ENCODE measurements around the gene ADCY1.

ADCY1 gene

DNA sequence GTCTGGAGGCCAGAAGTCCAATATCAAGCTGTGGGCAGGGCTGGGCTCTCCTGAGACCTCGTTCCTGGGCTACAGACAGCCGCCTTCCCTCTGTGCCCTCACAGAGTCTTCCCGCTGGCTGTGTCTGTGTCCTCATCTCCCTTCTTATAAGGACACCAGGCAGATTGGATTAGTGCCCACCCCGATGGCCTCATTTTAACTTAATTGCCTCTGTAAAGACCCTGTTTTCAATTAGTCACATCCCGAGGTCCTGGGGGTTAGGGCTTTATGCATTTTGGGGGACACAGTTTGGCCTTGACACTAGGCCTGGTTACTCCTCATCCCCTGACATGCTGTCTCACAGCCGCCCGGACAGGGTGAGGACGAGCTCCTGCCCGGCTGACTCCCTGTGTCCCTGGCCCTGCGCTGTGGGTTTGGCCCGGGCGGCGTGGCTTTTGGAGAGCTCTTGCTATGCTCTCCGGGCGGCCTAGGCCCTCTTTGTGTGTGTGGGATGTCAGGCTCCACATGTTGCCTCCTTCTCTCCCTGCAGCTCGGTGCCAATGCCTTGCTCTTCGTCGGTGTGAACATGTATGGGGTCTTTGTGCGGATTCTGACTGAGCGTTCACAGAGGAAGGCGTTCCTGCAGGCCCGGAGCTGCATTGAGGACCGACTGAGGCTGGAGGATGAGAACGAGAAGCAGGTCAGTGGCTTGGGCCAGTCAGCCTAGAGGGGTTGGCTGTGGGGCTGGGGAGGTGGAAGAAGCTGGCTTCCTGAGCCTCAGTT is 18.2 kb downstream of the ADCY1 start:
- FAIRE-seq: no peak
- DNase-seq (ENCODE audit: low spot score): no peak

DNA sequence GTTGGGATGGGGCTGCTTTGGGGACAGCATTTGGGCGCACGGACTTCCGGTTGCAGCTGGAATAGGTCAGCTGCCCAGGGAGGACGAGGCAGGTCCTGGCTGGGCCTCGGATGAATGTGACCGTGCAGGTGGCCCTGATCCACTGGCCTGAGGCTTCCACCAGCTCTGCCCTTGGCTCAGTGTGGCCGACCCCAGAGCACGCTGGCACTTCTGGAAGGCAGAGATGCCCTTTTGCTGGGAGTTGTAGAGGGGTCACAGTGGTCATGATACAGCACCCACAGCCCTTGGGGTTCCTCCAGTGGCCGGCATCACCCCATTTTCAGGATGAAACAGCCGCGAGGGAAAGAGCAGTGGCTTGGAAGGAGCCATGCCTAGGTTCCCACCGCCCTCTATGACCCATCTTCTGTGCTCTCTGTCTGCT is 19.0 kb downstream of the ADCY1 start:
- DNase-seq (ENCODE audit: low spot score): no peak
- FAIRE-seq: no peak

DNA sequence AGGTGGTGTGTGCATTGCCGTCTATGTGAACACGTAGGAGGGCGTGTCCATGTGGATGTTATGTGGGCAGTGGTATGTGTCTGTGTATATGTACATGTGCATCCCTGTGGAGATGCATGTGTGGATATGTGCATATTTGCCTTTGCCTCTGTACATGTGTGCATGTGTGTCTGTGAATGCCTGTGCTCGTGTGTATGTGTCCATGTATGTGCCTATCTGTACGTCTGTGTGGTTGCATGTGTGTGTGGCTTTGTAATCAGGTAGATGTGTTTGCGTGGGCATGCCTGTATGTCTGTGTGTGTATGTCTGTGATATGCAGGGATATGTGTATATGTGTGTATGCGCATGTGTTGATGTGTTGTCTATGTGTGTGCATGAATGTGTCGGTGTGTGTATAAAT is 19.7 kb downstream of the ADCY1 start:
- DNase-seq (ENCODE audit: low spot score) (no peak), FAIRE-seq (peak; percentile 85)

DNA sequence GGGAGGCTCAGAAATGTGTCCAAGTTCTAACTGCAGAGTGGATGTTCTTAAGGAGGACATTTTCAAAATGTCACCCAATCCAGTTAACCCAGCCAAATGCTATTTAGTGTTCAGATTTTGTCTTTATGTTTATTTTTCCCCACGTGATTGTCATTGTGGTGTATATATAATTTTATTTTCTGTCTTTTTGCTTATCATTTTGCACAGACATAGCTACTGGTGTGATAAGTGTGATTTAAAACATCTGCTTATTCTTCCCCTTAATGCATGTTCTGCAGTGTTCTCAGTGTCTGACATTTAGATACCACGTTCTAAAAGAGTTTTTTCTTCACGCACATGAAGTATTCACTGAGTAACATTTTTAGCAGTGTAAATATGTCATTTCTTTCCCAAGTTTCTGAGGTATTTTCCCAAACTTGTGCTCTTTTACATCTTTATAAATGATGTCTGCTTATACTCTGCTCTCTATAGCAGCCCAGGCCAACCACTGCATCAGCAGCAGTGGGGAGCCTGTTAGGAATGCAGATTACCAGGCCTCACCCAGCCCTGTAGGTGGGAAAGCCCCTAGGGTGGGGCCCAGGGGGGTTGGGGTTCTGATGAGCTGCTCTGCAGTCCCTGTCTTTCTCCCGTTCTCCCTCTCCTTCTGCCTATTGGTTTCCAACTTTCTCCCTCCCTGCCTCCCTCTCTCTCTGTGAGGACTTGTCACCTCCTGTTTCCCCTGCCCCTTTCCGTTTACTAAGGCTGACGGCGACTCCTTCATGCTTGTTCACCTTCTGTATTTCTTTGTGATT is 20.8 kb downstream of the ADCY1 start:
- DNase-seq (ENCODE audit: low spot score) (no peak), FAIRE-seq (no peak)

DNA sequence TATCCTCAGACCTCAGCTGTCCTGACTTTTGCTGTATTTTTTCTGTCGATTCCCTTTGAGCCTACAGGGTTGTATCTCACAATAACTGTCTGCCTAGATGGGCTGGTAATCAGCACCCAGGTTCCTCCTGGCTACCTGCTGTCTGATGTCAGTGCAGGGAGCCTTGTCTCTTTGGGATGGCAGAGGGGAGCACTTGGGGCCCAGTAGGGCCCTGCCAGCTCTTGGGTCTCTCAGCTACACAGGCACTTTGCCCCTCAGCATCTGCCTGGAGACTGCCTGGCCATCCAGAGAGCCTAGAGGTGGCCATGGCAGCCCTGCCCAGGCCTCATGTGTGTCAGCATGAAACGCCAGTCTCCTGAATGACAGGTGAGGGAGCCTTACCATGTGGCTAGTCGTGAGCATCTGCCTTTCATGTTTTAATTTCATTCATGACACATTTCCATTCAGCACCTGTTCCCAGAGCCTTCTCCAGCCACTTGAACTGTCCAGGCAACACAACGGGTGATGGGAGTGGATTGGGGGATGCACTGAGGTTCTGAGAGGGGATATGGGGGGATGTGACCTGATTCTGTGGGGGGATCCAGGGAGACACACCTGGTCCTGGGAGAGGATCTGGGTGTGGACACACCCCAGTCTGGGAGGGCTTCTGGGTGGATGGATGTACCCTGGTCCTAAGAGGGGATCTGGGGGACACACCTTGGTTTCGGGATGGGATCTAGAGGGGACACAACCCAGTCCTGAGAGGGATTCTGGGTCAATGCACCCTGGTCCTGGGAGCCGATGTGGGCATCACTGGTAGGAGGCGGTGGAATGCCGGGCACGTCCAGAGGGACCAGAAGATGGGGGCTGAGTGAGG is 21.9 kb downstream of the ADCY1 start:
- DNase-seq (ENCODE audit: low spot score): no peak
- peak; percentile 75 for FAIRE-seq

DNA sequence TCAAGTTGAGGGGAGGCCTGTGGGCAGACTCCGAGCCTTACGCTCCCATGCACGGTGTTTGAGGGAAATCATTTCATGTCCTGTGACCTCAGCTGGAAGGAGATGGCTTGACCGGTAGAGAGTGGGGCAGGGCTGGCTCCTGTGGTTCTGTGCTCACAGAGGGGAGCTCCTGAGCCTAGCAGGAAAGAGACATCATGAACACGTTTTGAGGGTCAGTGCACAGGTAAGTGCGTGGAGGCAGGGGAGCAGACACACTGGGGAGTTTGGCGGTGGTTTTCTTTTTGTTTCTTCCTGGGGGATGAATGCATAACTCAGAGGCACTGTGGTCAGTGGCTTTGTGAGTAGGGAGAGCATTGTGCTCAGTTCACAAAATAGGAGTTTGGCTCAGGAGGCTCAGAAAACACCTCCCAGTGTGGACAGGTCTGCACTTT is 22.5 kb downstream of the ADCY1 start:
- no peak for FAIRE-seq
- no peak for DNase-seq (ENCODE audit: low spot score)

DNA sequence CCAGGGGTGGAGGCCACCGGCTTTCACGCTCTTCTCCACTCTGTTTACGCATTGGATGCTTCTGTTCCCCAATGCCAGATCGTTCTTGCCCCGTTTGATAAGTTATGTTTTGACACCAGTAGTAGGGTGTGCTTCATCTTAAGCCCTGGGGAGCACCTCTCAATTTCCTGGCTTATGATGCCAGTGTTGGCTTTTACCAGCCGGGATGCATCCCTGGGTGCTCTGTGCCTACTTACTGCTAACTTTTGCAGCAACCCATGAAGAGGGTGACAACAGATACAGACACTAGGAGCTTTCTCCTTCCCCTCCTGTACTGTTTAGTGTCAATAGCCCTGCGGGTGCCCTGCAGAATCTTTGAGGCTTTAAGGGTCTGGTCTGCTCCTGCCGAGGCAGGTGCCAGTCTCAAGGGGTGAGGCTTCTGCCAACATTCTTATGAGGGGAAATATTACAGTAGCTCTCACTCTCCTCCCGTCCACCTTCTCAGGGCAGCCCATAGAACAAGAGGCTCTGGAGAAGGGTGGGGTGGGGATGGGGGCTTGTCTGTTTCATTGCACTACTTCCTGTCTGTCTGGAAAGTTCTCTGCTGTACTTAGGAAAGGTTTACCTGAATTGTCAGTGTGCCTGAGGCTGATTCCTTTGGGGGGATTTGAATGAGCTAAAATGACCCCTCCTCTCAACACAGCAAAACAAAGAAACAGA is 23.3 kb downstream of the ADCY1 start:
- DNase-seq (ENCODE audit: low spot score) (no peak), FAIRE-seq (peak; percentile 23)

DNA sequence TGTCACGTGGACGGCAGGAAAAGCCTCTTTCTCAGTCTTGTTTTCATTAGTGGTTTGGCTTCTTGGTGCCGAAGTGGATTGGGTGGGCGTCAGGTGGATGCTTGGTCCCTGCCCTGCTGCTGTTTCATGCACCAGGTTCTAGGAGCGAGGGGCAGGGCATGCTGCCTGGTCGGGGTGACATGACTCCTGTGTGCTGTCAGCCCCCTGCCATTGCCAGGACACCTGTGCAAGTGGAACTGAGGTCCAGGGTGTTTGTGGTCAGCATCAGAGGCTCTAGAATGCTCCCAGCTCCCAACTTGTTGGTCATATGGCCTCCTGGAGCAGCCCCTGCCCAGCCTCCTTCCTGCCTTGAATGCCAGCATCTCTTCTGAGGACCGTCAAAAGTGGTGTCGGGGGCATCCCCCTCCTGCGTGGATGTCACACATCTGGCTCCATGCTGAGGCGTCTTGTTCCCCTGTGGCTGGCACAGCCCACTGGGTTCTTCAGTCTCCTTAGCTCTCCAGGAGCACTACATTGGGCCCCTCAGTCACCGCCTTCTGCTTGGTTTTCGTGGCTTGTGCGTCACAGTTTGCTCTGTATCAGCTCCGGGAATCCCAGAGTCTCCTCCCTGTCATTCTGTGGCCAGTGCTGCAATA is 24.8 kb downstream of the ADCY1 start:
- no peak for FAIRE-seq
- DNase-seq (ENCODE audit: low spot score): no peak

DNA sequence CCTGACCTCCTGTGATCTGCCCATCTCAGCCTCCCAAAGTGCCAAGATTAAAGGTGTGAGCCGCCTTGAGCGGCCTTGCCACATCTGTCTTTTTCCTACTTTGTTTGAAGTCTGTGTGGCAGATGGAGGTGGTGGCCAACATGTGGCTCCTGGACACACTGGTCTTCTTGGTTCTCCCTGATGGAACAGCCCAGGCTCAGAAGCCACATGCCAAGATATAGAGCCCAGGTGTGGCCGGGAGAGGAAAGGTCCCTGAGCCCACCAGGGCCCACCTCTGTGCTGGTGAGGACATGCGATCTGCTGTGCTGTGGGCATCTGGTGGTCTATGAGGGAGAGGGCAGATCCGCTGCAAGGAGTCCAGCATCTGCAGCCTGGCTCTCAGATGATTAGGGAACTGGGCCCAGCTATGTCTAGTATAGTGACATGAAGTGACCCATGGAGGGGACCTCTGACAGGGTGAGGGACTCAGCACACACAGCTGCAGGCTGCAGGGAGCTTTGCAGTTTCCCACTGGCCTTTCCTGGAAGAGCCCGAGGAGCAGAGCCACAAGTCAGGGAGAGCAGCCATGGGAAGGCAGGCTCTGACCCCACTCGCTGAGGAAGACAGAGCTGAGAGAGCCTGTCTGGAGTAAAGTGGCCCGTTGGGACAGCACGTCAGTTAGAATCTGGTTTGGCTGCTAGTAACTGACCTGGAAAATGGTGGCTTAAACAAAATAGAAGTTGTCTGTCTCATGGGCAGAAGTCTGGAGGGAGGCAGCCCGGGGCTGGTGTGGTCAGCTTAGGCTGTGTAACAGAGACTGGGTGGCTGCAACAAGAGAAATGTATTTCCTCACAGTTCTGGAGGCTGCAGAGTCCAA is 25.9 kb downstream of the ADCY1 start:
- DNase-seq (ENCODE audit: low spot score) (no peak), FAIRE-seq (no peak)

DNA sequence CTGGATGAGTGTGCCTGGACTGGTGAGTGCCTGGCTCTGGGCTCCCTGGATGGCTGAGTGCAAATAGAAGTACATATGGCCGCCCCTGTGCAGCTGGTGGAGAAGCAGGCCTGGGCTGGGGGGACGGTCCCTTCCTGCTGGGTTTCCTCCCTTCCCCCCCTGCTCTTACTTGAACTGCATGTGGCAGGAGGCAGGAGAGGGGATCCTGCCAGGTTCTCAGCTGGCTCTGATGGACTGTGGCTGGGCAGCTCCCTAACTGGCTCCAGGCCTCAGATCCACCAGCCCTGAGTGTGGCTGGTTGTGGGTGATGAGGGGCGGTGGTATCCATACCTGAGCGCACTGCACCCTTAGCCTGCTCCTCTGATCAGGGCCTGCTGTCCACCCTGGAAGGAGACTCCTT is 26.9 kb downstream of the ADCY1 start:
- FAIRE-seq: peak; percentile 5

DNA sequence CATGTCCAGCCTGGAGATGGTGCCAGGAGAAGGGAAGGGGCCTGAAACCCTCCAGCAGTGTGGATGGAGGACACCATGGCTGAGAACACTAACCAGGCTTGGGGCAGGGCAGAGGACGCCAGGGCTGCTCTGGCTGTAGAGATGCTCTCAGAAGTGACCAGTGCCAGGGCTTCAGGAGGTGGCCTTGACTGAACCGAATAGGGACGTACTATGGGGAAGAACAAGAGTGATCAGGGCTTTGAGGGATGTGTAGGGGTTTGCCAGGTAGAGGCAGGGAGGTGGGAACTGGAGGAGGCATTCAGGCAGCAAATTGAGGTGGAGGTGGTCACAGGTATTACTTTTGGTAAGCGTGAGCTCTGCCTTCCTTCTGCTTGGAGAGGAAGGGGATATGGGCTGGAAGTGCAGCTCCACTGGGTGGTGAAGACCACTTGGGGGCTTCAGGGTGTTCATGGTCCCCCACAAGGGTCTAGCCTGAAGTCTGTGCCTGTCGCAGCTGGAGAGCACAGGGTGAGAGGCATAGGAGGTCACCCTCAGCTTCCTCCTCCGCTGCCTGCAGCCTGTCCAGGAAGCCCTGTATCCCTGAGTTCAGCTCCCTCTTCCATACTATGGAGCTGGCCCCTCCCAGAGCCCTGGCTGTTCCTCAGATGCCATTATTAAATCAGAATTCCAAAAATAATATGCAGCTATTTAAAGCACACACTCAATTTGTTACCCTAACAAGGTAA is 27.8 kb downstream of the ADCY1 start:
- DNase-seq (ENCODE audit: low spot score): no peak
- FAIRE-seq: peak; percentile 87

More for the DNA sequence above, 26.9 kb downstream of the ADCY1 start:
- DNase-seq (ENCODE audit: low spot score): no peak

DNA sequence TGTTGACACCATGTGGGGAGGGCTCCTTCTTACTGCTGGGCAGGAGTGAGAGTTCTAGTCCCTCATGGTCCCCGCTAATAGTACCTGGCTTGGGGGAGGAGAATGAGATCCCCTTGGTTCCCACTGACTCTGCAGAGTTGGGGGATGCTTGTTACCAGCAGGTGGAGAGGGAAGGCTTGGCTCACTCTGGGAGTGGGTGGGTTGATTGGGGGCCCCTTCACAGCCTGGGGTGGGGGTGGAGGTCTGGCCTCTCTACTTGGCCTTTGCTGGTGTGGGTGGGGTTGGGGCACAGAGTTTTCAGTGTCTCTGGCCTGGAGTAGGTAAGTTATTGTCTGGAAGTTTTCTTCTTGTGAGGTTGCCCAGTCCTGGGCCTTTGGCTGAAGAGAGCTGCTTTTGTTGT is 31.9 kb downstream of the ADCY1 start:
- FAIRE-seq: no peak

DNA sequence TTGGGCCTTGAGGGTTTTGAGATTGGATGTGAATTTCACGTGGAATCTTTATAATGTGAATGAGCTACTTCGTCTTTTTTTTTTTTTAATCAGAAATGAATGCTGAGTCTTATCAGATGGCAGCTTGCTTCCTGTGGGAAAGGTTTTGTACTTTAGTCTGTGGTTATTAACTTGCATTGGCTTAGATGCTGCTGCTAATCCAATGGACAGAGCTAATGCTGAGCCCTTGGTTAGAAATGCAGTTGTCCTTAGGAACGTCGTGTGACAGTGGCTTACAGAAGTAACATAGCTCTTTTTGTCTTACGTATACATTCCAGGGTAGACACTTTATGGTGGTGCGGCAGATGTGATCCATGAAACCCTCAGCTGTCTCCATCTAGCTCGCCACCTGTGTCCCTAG is 32.8 kb downstream of the ADCY1 start:
- FAIRE-seq (no peak), DNase-seq (ENCODE audit: low spot score) (no peak)

More for the DNA sequence above, 31.9 kb downstream of the ADCY1 start:
- DNase-seq (ENCODE audit: low spot score): no peak

DNA sequence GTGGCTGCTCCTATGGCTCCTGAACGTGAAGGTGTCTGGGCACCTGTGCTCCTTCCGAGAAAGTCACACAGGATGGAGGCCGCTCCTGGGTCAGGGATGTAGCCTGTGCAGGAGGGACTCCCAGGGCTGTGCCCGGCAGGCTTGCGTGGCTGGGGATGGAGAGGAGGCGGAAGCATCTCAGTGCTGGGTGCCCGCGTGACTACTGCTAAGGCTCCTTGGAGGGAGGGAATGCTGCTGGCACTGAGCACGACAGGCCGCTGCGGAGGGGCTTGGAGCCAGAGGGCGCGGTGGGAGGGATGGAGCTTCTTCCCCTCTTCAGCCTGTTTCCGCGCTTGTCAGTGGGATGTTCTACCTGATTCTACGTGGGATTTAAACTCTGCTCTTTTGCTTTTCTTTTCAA is 35.0 kb downstream of the ADCY1 start:
- no peak for FAIRE-seq

DNA sequence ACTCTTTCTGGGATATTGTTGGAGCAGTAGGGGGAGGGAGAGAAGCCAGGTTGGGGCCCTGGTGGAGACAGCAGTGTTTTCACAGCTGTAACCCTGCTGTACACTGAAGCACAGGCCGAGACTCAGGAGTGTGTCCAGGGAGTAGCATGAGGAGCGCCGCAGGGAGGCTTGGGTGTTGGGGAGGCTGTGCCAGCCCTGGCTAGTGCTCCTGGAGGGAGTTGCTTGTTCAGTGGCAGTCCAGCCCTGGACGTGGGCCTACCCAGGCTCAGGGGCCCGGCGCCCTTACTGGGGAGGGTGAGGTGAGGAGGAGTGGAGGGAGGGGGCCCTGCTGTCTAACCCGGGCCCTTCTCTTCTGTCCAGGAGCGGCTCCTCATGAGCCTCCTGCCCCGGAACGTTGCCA is 35.9 kb downstream of the ADCY1 start:
- peak; percentile 13 for FAIRE-seq
- DNase-seq (ENCODE audit: low spot score): peak; percentile 1

More for the DNA sequence above, 35.0 kb downstream of the ADCY1 start:
- DNase-seq (ENCODE audit: low spot score): peak; percentile 1

DNA sequence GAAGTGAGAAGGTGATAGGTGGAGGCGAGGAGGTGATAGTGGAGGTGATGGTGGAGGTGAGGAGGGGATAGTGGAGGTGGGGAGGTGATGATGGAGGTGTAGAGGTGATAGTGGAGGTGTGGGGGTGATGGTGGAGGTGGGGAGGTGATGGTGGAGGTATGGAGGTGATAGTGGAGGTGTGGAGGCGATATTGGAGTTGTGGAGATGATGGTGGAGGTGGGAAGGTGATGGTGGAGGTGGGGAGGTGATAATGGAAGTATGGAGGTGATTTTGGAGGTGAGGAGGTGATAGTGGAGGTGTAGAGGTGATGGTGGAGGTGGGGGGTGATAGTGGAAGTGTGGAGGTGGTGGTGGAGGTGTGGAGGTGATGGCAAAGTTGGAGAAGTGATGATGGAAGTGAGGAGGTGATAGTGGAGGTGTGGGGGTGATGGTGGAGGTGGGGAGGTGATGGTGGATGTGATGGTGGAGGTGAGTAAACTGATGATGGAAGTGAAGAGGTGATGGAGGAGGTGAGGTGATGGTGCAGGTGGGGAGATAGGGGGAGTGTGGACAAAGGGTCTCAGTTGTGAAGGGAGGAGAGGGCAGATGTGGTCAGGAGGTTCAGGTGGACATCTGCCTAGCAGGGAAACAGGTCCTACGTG is 36.6 kb downstream of the ADCY1 start:
- FAIRE-seq (peak; percentile 99), DNase-seq (ENCODE audit: low spot score) (peak; percentile 2)

DNA sequence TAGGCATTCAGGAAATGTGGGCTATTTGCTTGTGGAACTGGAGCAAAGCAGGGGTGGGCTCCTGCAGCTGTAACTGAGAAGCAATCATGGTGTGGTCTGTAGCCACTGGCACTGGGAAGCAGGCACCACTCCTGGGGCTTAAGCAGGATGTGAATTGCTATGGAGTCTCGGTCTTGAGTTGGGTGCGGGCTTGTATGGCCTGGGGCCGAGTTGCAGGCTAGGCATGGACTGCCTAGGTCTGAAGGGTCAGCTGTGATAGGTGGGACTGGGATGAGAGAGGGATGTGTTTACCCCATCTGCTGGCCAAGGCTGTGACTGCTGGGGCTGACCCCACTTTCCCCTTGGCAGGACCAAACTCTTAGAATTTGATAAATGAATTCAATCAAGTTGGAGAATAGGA is 43.0 kb downstream of the ADCY1 start:
- DNase-seq (ENCODE audit: low spot score) (no peak), FAIRE-seq (no peak)

DNA sequence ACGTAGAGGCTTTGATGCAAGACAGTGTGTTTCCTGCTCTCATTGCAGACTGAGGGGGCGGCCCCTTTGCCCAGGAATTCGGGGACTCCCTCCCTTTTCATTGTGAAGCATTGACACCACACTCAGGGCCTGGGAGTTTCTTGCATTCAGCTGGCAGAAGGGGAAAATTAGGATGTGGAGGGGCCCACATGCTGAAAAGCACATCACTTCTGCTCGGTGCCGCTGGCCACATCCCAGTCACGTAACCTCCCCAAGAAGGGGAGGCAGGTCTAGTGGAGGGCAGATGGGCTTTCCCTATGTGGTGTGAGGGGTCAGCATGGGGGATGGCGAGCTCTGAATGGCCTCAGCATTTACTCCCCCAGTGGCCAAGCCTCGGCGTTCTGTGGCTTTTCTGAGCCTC is 47.9 kb downstream of the ADCY1 start:
- FAIRE-seq: peak; percentile 20

DNA sequence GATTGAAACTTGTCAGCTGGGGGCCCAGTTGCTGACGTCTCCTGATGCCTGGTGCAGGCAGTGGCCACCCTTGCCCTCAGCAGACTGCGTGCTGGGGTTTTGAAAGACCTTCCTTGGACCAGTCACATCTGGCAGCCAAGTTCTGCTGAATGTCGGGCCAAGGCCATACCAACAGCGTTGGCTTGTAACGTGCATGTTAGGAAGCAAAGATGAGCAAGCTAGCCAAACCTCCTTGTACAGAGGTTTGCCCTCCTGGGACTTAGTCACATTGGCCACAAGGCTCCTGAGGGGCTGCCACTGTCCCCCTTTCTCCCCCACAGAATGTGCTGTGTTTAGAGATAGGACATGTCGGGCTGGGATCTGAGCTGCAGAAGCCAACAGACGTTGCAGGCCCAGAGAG is 49.0 kb downstream of the ADCY1 start:
- no peak for FAIRE-seq
- DNase-seq (ENCODE audit: low spot score): no peak

More for the DNA sequence above, 47.9 kb downstream of the ADCY1 start:
- DNase-seq (ENCODE audit: low spot score): no peak
